ENCODE measurements around the gene DFFA. TPM values are rescaled to one million over a fixed set of nuclear protein-coding genes. Genes with fewer than 3 reads are reported as not detected.

DFFA gene
- total RNA-seq = 44.5 and 45.9 TPM in 2 replicates
- polyA plus RNA-seq = 21.0 and 30.0 TPM in 2 replicates
- 30.1 and 35.7 TPM in 2 replicates for polyA plus RNA-seq (2011; cell fraction: cytosol; rRNA removed)
- 16.9 and 17.5 TPM in 2 replicates for polyA plus RNA-seq (2011; cell fraction: nucleus; rRNA removed)
- polyA plus RNA-seq (2012) = 35.6 and 39.8 TPM in 2 replicates
- 50.9 and 54.5 TPM in 2 replicates for polyA minus RNA-seq
- polyA minus RNA-seq (2011; cell fraction: cytosol; rRNA and poly(A)+ RNA removed) = 19.4 TPM
- 8.4 and 10.9 TPM in 2 replicates for polyA minus RNA-seq (2011; cell fraction: nucleus; rRNA and poly(A)+ RNA removed)
- Bru-seq, nascent RNA = percentile 65 among the genes with signal in this experiment
- percentile 91 among the genes with signal in this experiment for BruChase-seq, experiment 1, labeled RNA remaining after a 6-hour chase
- percentile 83 among the genes with signal in this experiment for BruChase-seq, experiment 2, labeled RNA remaining after a 2-hour chase
- long read RNA-seq, full-length matches to known transcripts = 116 of 143 reads
- long read RNA-seq, partial matches to known transcripts = 8 of 143 reads
- long read RNA-seq, other reads (novel, unspliced or antisense) = 19 of 143 reads

DNA sequence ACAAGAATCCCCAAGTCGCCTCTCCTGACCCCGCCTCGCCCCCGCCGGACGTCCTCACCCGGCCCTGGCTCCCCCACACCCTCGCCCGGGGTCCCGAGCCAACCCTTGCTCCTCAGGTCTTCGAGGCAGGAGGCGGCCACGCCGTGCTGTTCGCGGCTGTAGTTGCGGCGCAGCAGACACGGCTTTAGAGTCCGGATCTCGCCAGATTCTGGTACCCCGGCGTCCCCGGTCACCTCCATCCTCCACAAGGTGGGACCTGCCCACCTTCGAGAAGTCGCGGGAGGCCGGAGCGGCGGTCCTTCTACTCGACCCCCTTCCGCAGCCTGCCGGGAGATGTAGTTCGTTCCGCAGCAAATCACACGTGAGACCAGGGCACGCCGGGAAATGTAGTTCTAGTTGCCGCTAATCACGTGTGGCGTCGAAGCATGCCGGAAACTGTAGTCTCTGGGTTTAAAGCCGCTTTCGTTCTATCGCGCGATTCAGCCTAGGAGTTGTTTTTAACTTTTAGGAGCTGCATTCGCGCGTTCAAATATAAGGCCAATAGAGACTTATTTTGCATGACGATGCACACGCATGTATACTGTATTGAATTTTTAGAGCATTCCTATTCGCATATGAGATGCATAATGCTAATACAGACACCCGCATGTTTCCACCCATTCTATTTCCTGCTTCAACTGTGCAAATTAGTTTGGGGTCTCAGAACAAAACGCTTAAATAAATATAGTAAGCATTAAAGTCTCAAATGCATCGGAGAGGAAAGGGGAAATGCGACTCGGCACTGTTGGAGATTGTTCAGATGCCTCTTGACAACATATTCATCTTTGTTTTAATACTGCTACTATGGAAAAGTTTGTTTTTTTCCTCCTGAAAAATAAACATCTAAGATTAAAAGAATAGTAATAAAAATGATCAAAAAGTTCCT, at the start of gene DFFA:
Gene DFFA, minus strand, starts transcription at position 310 of the 925 bp plus-strand sequence. Its CDS starts 71 bp downstream, at position 239.
- H3K9ac ChIP-seq (replicated peaks; ENCODE audit: extremely low read depth, insufficient read depth, low read length) = peak within 1 kb of the TSS; percentile 64
- peak; percentile 97 for FAIRE-seq
- POLR2A ChIA-PET = interaction anchor here (1.0 kb wide), 1 partner anchor 41 kb away, joined by 3 read pairs; no protein-coding TSS in a partner anchor
- H3K9me3 ChIP-seq (replicated peaks; ENCODE audit: control insufficient read depth, insufficient read depth, low read length) = no peaks in the 10 kb centered on the region
- peaks cover 29% of the 10 kb centered on the region for H3K79me2 ChIP-seq (ENCODE audit: control insufficient read depth, insufficient read depth, low read length)
- H2AFZ ChIP-seq (ENCODE audit: low read depth, low read length) = peak within 1 kb of the TSS; percentile 79
- H4K20me1 ChIP-seq (replicated peaks; ENCODE audit: control insufficient read depth, extremely low read depth, insufficient read depth, low read length) = no peaks in the 10 kb centered on the region
- no peaks in the 10 kb centered on the region for H3K9me1 ChIP-seq (replicated peaks; ENCODE audit: control insufficient read depth, extremely low read depth, insufficient read depth, low read length)
- no TSS peak for BruUV-seq (replicated peaks)
- dilution Hi-C loops (cut with MboI; ENCODE audit: extremely low pct_ligation_motif_present, low sequenced_read_pairs) (no loop called here), intact Hi-C loops (cut with micrococcal nuclease) (loop anchor here (1.0 kb wide), 2 partner anchors 13 to 42 kb away; partner anchors contain the start of gene CENPS)
- DNase-seq (ENCODE audit: low read depth, low spot score) = peak; percentile 97
- peak within 1 kb of the TSS; percentile 25 for H3K27ac ChIP-seq (ENCODE audit: insufficient read depth, low read depth, low read length)
- CTCF ChIA-PET = interaction anchor here (1.0 to 1.5 kb wide), 2 partner anchors 21 to 42 kb away, joined by 3 read pairs; partner anchors contain the start of gene CENPS
- H3K4me1 ChIP-seq (ENCODE audit: control insufficient read depth, extremely low read depth, insufficient read depth, low read length) = peaks cover 8% of the 10 kb centered on the region
- peak within 1 kb of the TSS; percentile 39 to 81 (median 66) for H3K4me3 ChIP-seq (replicated peaks in 1 of 3; ENCODE audit: insufficient read depth in 1 of 3, low read depth in 1 of 3, low read length in 3 of 3)
- peak within 1 kb of the TSS; percentile 76 for H3K4me2 ChIP-seq (ENCODE audit: insufficient read depth, low read length)
- H3K27me3 ChIP-seq (ENCODE audit: control insufficient read depth in 2 of 2, insufficient read depth in 2 of 2, low read length in 2 of 2) = no peaks in the 10 kb centered on the region
- peaks cover 0 to 2% of the 10 kb centered on the region in 2 experiments for H3K36me3 ChIP-seq (ENCODE audit: control insufficient read depth in 2 of 2, extremely low read depth in 1 of 2, insufficient read depth in 2 of 2, low read length in 2 of 2)
- TF ChIP-seq EZH2 (IDR thresholded peaks at IDR 0.05; ENCODE audit: borderline replicate concordance, low read depth, low read length, severe bottlenecking) (no peak), JUN (IDR thresholded peaks at IDR 0.05; ENCODE audit: borderline replicate concordance, insufficient read depth, insufficient read length, low read depth) (no peak), MYC (IDR thresholded peaks at IDR 0.05; ENCODE audit: low read depth, low read length) (peak; percentile 72), POLR2A (IDR thresholded peaks at IDR 0.05; ENCODE audit: low read depth, low read length) (peak; percentile 78), MAX (IDR thresholded peaks at IDR 0.05; ENCODE audit: insufficient read depth, insufficient read length) (peak; percentile 100), FOS (IDR thresholded peaks at IDR 0.05; ENCODE audit: borderline replicate concordance, insufficient read depth, low read length) (no peak), POLR2AphosphoS5 (IDR thresholded peaks at IDR 0.05; ENCODE audit: insufficient read depth, low read depth, low read length) (peak; percentile 59)
